Measurements from ENCODE around the gene CASZ1.

DNA sequence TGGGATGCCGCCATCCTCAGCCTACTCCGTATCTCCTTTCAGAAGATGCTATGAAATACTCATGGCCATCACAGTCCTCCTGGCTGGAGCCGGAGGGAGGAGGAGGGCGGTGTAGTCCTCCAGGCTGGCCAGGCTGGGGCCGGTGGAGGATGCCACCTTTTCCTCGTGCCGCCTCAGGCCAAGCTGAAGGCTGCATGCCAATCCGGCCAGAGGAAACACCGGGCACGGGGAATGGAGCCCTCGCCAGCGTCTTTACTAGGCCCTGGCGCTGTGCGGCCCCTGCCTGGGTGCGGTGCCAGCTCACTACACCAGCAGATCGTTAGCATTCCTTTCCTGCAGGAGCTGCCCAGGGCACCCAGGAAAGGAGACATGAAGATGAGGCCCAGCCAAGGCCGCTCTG lies 70.1 kb downstream of the CASZ1 start:
- no peak for TF ChIP-seq YY1 (IDR thresholded peaks at IDR 0.05; ENCODE audit: insufficient read depth, insufficient read length)
- TF ChIP-seq ZNF274 (IDR thresholded peaks at IDR 0.05; ENCODE audit: low read depth, low read length), result no peak
